ENCODE data around the gene RUSC2.

RUSC2 gene

GRCh38 chr9:35510383-35510753 lies 20.5 kb downstream of the RUSC2 start:
- H3K9me3 Mint-ChIP-seq: no peaks in the 10 kb centered on the region
- no peaks in the 10 kb centered on the region for H3K36me3 Mint-ChIP-seq (ENCODE audit: low read depth)
- H3K4me1 Mint-ChIP-seq: no peaks in the 10 kb centered on the region
- H3K27ac Mint-ChIP-seq: no peak overlapping the region
- TF ChIP-seq CTCF (IDR thresholded peaks at IDR 0.05): no peak
- H3K4me3 Mint-ChIP-seq: no peak overlapping the region
- H3K27me3 Mint-ChIP-seq (ENCODE audit: low read depth, poor library complexity): no peaks in the 10 kb centered on the region
- DNase-seq: no peak

- DNase-seq: no peak
- no peak for TF ChIP-seq CTCF (IDR thresholded peaks at IDR 0.05)
- Mint-ChIP-seq H3K27me3 (ENCODE audit: low read depth, poor library complexity) (no peaks in the 10 kb centered on the region), H3K27ac (no peak overlapping the region), H3K4me1 (no peaks in the 10 kb centered on the region), H3K9me3 (no peaks in the 10 kb centered on the region), H3K36me3 (ENCODE audit: low read depth) (no peaks in the 10 kb centered on the region), H3K4me3 (no peak overlapping the region)
Measured at GRCh38 chr9:35510754-35511428, 21.0 kb downstream of the RUSC2 start.

DNA sequence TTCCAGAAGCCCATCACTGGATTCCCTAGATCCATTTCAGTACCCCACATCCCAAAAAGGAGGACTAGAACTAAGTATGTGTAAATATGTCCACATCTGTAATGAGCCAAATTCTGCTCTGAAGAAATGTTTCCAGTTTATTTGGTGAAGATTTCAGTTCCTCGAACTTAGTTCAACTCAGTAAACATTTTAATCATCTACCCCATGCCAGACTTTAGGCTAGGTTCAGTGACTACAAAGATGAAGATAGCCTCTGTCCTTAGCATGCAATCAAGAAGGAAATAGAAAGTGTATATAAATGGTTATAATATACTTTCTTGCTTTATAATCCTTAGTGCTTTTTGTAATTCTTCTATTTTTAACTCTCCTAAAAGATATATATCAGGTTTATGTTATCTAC lies 21.5 kb downstream of the RUSC2 start:
- DNase-seq: no peak
- Mint-ChIP-seq H3K9me3 (no peaks in the 10 kb centered on the region), H3K27ac (no peak overlapping the region), H3K27me3 (ENCODE audit: low read depth, poor library complexity) (no peaks in the 10 kb centered on the region), H3K4me1 (peaks cover 6% of the 10 kb centered on the region), H3K4me3 (no peak overlapping the region), H3K36me3 (ENCODE audit: low read depth) (no peaks in the 10 kb centered on the region)
- no peak for TF ChIP-seq CTCF (IDR thresholded peaks at IDR 0.05)

DNA sequence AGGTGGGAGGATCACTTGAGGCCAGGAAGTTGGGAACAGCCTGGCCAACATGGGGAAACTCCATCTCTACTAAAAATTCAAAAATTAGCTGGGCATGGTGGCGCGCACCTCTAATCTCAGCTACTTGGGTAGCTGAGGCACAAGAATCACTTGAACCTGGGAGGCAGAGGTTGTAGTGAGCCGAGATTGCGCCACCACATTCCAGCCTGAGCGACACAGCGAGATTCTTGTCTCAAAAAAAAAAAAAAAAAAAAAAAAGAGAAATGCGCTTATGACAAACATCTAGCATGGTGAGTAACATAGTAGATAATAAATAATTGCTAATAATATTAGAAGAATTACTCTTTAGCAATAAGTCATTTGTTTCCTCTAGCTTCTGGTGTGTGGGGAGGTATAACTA lies 25.9 kb downstream of the RUSC2 start:
- H3K36me3 Mint-ChIP-seq (ENCODE audit: low read depth): no peaks in the 10 kb centered on the region
- H3K27me3 Mint-ChIP-seq (ENCODE audit: low read depth, poor library complexity): no peaks in the 10 kb centered on the region
- H3K27ac Mint-ChIP-seq: no peak overlapping the region
- no peak overlapping the region for H3K4me3 Mint-ChIP-seq
- no peak for TF ChIP-seq CTCF (IDR thresholded peaks at IDR 0.05)
- no peaks in the 10 kb centered on the region for H3K9me3 Mint-ChIP-seq
- H3K4me1 Mint-ChIP-seq: peaks cover 49% of the 10 kb centered on the region
- no peak for DNase-seq

DNA sequence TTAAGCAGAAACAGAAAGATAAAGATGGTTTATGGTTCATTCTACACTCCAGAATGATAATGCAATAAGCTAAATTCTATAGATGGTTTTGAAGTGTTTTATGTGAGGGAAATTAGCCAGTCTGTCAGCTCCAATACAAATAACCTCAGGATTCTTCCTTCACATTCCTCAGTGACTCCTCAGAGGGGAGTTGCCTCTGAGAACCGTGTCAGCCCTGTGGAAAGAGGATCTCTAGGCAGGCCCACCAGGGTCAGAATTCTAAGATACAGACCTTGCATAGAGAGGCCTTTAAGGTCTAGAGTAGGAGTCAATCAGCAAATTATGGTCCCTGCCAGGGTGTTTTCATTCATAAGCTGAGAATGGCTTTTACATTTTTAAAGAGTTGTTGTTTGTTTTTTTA lies 26.6 kb downstream of the RUSC2 start:
- H3K9me3 Mint-ChIP-seq: no peaks in the 10 kb centered on the region
- H3K27ac Mint-ChIP-seq: peak overlapping the region; percentile 20
- H3K4me3 Mint-ChIP-seq: no peak overlapping the region
- peaks cover 53% of the 10 kb centered on the region for H3K4me1 Mint-ChIP-seq
- DNase-seq: no peak
- no peaks in the 10 kb centered on the region for H3K36me3 Mint-ChIP-seq (ENCODE audit: low read depth)
- no peaks in the 10 kb centered on the region for H3K27me3 Mint-ChIP-seq (ENCODE audit: low read depth, poor library complexity)
- TF ChIP-seq CTCF (IDR thresholded peaks at IDR 0.05): no peak

GRCh38 chr9:35517131-35517530 lies 27.2 kb downstream of the RUSC2 start:
- Mint-ChIP-seq H3K9me3 (no peaks in the 10 kb centered on the region), H3K27me3 (ENCODE audit: low read depth, poor library complexity) (no peaks in the 10 kb centered on the region), H3K27ac (peak overlapping the region; percentile 99), H3K4me1 (peaks cover 56% of the 10 kb centered on the region), H3K4me3 (no peak overlapping the region), H3K36me3 (ENCODE audit: low read depth) (no peaks in the 10 kb centered on the region)
- no peak for TF ChIP-seq CTCF (IDR thresholded peaks at IDR 0.05)
- no peak for DNase-seq

Data from nephron progenitor cell (in vitro differentiated cells).